B cell (primary cell): Measurements from ENCODE around the gene BAG3.

Experiments
- CTCF ChIP-seq: fragments of 200-600 bp; IDR thresholded peaks from one replicate; pipeline ENCODE4 v1.8.0; 2022; ENCODE audit warnings: antibody characterized with exemption, mild to moderate bottlenecking
- EZH2 ChIP-seq: IDR thresholded peaks from 2 replicates; pipeline ENCODE4 v1.6.1; 2012; ENCODE audit warnings: borderline replicate concordance, low read depth, mild to moderate bottlenecking, moderate library complexity, low read length; ENCODE audit not compliant: insufficient read depth, poor library complexity, severe bottlenecking

- TF ChIP-seq CTCF (no peak), EZH2 (no peak)
These were observed 30.1 kb upstream of the BAG3 start for GRCh38 chr10:119621078-119621384.
